HepG2 (cell line): ENCODE results near the gene OTOP2. TPM values are rescaled to one million over a fixed set of nuclear protein-coding genes. Genes with fewer than 3 reads are reported as not detected.
A peak's percentile ranks its signal among the peaks of the same experiment; 100 is the strongest.

Experiments
- CC2D1A ChIP-seq: sonication (generic); formaldehyde crosslinking; IDR thresholded peaks from 2 replicates; pipeline ENCODE4 v1.8.1; 2023; ENCODE audit warnings: mild to moderate bottlenecking, missing genetic modification reagents
- HNRNPLL ChIP-seq: fragments of 200-400 bp; formaldehyde crosslinking; IDR thresholded peaks from 2 replicates; pipeline ENCODE4 v1.6.1; 2017; ENCODE audit warnings: mild to moderate bottlenecking, low read depth, low read length; ENCODE audit not compliant: poor library complexity, severe bottlenecking
- KAT8 ChIP-seq: IDR thresholded peaks from 2 replicates; pipeline ENCODE4 v1.6.1; 2016; ENCODE audit warnings: missing genetic modification reagents, missing compliant biosample characterization
- KLF13 ChIP-seq: sonication (generic); formaldehyde crosslinking; IDR thresholded peaks from 2 replicates; pipeline ENCODE4 v1.4.0; 2020; ENCODE audit warnings: mild to moderate bottlenecking, missing genetic modification reagents
- NFKB2 ChIP-seq: sonication (generic); formaldehyde crosslinking; IDR thresholded peaks from 2 replicates; pipeline ENCODE4 v1.4.0; 2020; ENCODE audit warnings: missing genetic modification reagents, borderline replicate concordance
- NFYB ChIP-seq: sonication (generic); formaldehyde crosslinking; IDR thresholded peaks from 2 replicates; pipeline ENCODE4 v1.4.0; 2020; ENCODE audit warnings: missing genetic modification reagents
- RBFOX2 ChIP-seq: fragments of 200-400 bp; formaldehyde crosslinking; IDR thresholded peaks from 2 replicates; pipeline ENCODE4 v1.6.1; 2017; ENCODE audit warnings: low read depth, mild to moderate bottlenecking, low read length
- RCOR2 ChIP-seq: IDR thresholded peaks from 2 replicates; pipeline ENCODE4 v1.6.1; 2016; ENCODE audit warnings: missing biosample characterization, missing genetic modification reagents
- REXO4 ChIP-seq: sonication (generic); formaldehyde crosslinking; IDR thresholded peaks from 2 replicates; pipeline ENCODE4 v1.8.0; 2022; ENCODE audit warnings: missing genetic modification reagents, mild to moderate bottlenecking, borderline replicate concordance
- SMC3 ChIP-seq: IDR thresholded peaks from 2 replicates; pipeline ENCODE4 v1.6.1; 2011; ENCODE audit warnings: low read length, improper control_type of control experiment
- SOX13 ChIP-seq, 3 experiments: fragments of 450-650 bp in 1 of 3; sonication (generic) in 1 of 3; formaldehyde crosslinking in 1 of 3; IDR thresholded peaks in 2 of 3; conservative IDR thresholded peaks in 1 of 3; 2 replicates each; pipeline versions ENCODE4 v1.5.0 to v1.6.1; 2016 to 2020; ENCODE audit warnings: antibody characterized with exemption in 1 of 3, mild to moderate bottlenecking in 1 of 3, missing compliant biosample characterization in 1 of 3, missing genetic modification reagents in 1 of 3, moderate library complexity in 1 of 3
- SUZ12 ChIP-seq: fragments of 150-350 bp; IDR thresholded peaks from 2 replicates; pipeline ENCODE4 v1.6.1; 2014; ENCODE audit warnings: low read depth, low read length
- TBX2 ChIP-seq: sonication (generic); formaldehyde crosslinking; IDR thresholded peaks from 2 replicates; pipeline ENCODE4 v1.5.0; 2020; ENCODE audit warnings: missing genetic modification reagents, mild to moderate bottlenecking, borderline replicate concordance
- TGIF2 ChIP-seq: IDR thresholded peaks from 2 replicates; pipeline ENCODE4 v1.6.1; 2016; ENCODE audit warnings: control low read depth, missing compliant biosample characterization
- ZFAT ChIP-seq: sonication (generic); formaldehyde crosslinking; conservative IDR thresholded peaks from 2 replicates; pipeline ENCODE4 v1.8.1; 2023; ENCODE audit warnings: missing genetic modification reagents, inconsistent platforms
- ZFP36 ChIP-seq: fragments of 150-350 bp; IDR thresholded peaks from 2 replicates; pipeline ENCODE4 v1.6.1; 2018; ENCODE audit warnings: borderline replicate concordance, low read length, low read depth; ENCODE audit not compliant: partially characterized antibody
- ZIK1 ChIP-seq: sonication (generic); formaldehyde crosslinking; IDR thresholded peaks from 2 replicates; pipeline ENCODE4 v1.5.0; 2020; ENCODE audit warnings: mild to moderate bottlenecking, low read depth, missing genetic modification reagents, borderline replicate concordance
- ZKSCAN8 ChIP-seq: IDR thresholded peaks from 2 replicates; pipeline ENCODE4 v1.6.1; 2016; ENCODE audit warnings: borderline replicate concordance, missing genetic modification reagents, missing compliant biosample characterization
- ZNF180 ChIP-seq: sonication (generic); formaldehyde crosslinking; IDR thresholded peaks from 2 replicates; pipeline ENCODE4 v1.4.0; 2020; ENCODE audit warnings: low read depth, missing genetic modification reagents, borderline replicate concordance
- ZNF224 ChIP-seq: sonication (generic); formaldehyde crosslinking; IDR thresholded peaks from 2 replicates; pipeline ENCODE4 v1.5.0; 2020; ENCODE audit warnings: mild to moderate bottlenecking, missing genetic modification reagents
- ZNF274 ChIP-seq: sonication (generic); formaldehyde crosslinking; IDR thresholded peaks from 2 replicates; pipeline ENCODE4 v1.5.1; 2020; ENCODE audit warnings: mild to moderate bottlenecking, missing genetic modification reagents
- ZNF33A ChIP-seq: sonication (generic); formaldehyde crosslinking; IDR thresholded peaks from 2 replicates; pipeline ENCODE4 v1.5.1; 2020; ENCODE audit warnings: missing genetic modification reagents, mild to moderate bottlenecking, moderate library complexity, borderline replicate concordance
- ZNF674 ChIP-seq: sonication (generic); formaldehyde crosslinking; IDR thresholded peaks from 2 replicates; pipeline ENCODE4 v1.5.0; 2020; ENCODE audit warnings: low read depth, mild to moderate bottlenecking, missing genetic modification reagents
- ZNF687 ChIP-seq: sonication (generic); formaldehyde crosslinking; IDR thresholded peaks from 2 replicates; pipeline ENCODE4 v1.5.1; 2020; ENCODE audit warnings: mild to moderate bottlenecking, missing genetic modification reagents, moderate library complexity
- ZNF788 ChIP-seq: sonication (generic); formaldehyde crosslinking; IDR thresholded peaks from 2 replicates; pipeline ENCODE4 v1.5.0; 2020; ENCODE audit warnings: mild to moderate bottlenecking, missing genetic modification reagents, borderline replicate concordance
- polyA plus RNA-seq, 8 experiments: library from polyadenylated mRNA; depleted of rRNA in 3 of 8; stranded (reverse) in 7 of 8; unstranded in 1 of 8; fragments of >200 nt; fragmentation: Illumina TruSeq in 4 of 8; extraction: Trizol in 4 of 8; gene quantifications; 2 replicates each; pipeline versions ENCODE4 v1.2.1 to v1.2.3, GENCODE V29; 2011 to 2016; ENCODE audit warnings: low read depth in 4 of 8, missing spikeins in 1 of 8, mixed read lengths in 1 of 8; ENCODE audit not compliant: insufficient read depth in 1 of 8
- total RNA-seq, 5 experiments: library from RNA; depleted of rRNA; stranded (reverse); fragments of >200 nt; fragmentation: Illumina TruSeq; extraction: Trizol; gene quantifications; 2 replicates each; pipeline ENCODE4 v1.2.3, GENCODE V29; 2016; ENCODE audit warnings: low read depth in 1 of 5

Gene OTOP2
- total and polyA plus RNA-seq, 2 of the 13 experiments (the other 11 are each of a cell fraction or from before 2014, with no cell fraction given), result not detected

- TF ChIP-seq SOX13 (IDR thresholded peaks at IDR 0.05) (no peak), SOX13 (CRISPR knock-in tag; conservative IDR thresholded peaks at IDR 0.05 in 1 of 2, IDR thresholded peaks at IDR 0.05 in 1 of 2) (no peak), ZKSCAN8 (no peak), ZNF33A (CRISPR knock-in tag) (no peak), NFYB (no peak), ZNF180 (CRISPR knock-in tag) (no peak), RCOR2 (CRISPR knock-in tag) (no peak), TGIF2 (CRISPR knock-in tag) (no peak), KLF13 (CRISPR knock-in tag) (no peak), CC2D1A (CRISPR knock-in tag) (no peak), NFKB2 (CRISPR knock-in tag) (0 out of 2 replicates have a peak, but pooled peaks have one; percentile 61), ZNF224 (CRISPR knock-in tag) (no peak), ZNF687 (peak; percentile 55), SMC3 (peak; percentile 20; the same call in 1 of the 2 replicates), TBX2 (no peak), ZFP36 (no peak), SUZ12 (no peak), HNRNPLL (peak; percentile 46), ZNF274 (peak; percentile 49; the same call in 1 of the 2 replicates), ZNF788 (CRISPR knock-in tag) (no peak; the same call in 1 of the 2 replicates), ZFAT (CRISPR knock-in tag) (no peak), RBFOX2 (no peak), ZNF674 (CRISPR knock-in tag) (no peak), REXO4 (no peak), KAT8 (CRISPR knock-in tag) (0 out of 2 replicates have a peak, but pooled peaks have one; percentile 27), ZIK1 (no peak)
Observed at GRCh38 chr17:74919440-74920305, 4.4 kb upstream of the OTOP2 start (continued).
